ENCODE measurements around the gene BAK1. TPM values are rescaled to one million over a fixed set of nuclear protein-coding genes. Genes with fewer than 3 reads are reported as not detected.

BAK1 gene
- total and polyA plus RNA-seq, 2 of the 4 experiments (the other 2 are of a cell fraction), result 12.0 to 19.0 TPM

GRCh38 chr6:33576668-33577067 is 3.4 kb downstream of the BAK1 start:
- H3K4me3 ChIP-seq (ENCODE audit: insufficient read depth, low read depth, low read length), result no peak overlapping the region
- DNase-seq (no peak), ATAC-seq (ENCODE audit: low read depth) (no peak)
- in situ Hi-C loops (cut with MboI; ENCODE audit: low sequenced_read_pairs) (no loop called here), dilution Hi-C loops (cut with HindIII; ENCODE audit: low sequenced_read_pairs, unreplicated experiment) (no loop called here), intact Hi-C loops (cut with micrococcal nuclease) (no loop called here)
- H4K20me1 ChIP-seq (ENCODE audit: insufficient read depth, low read length), result peaks cover 3% of the 10 kb centered on the region; the same call in 1 of the 2 replicates
- H3K18ac ChIP-seq (ENCODE audit: low read depth, low read length), result no peak overlapping the region
- ChIA-PET CTCF (no interaction called here), POLR2A (ENCODE audit: unreplicated experiment) (no interaction called here)
- H2AK9ac ChIP-seq (replicated peaks; ENCODE audit: low read depth, low read length, poor library complexity), result no peak overlapping the region
- no peak overlapping the region for H2BK120ac ChIP-seq (ENCODE audit: low read depth, low read length)
- no peak overlapping the region for H3K14ac ChIP-seq (replicated peaks; ENCODE audit: low read depth, low read length)
- H3K36me3 ChIP-seq (ENCODE audit: control insufficient read depth, insufficient read depth, low read length), result peaks cover 28% of the 10 kb centered on the region
- no peak overlapping the region for H3K4me2 ChIP-seq (ENCODE audit: low read depth, low read length)
- no peak overlapping the region for H3K9ac ChIP-seq (ENCODE audit: low read depth, low read length)
- no peak overlapping the region for H2BK15ac ChIP-seq (ENCODE audit: low read depth, low read length)
- H2AFZ ChIP-seq (replicated peaks; ENCODE audit: low read length, poor library complexity), result no peak overlapping the region
- H3K4ac ChIP-seq (ENCODE audit: low read depth, low read length), result no peak overlapping the region
- no peak overlapping the region; the same call in 1 of the 2 replicates for H3K56ac ChIP-seq (ENCODE audit: extremely low read depth, insufficient read depth, low read length)
- WGBS, 2 experiments (ENCODE audit: extremely low coverage in 2 of 2, insufficient read length in 1 of 2), result 93% methylated on average over 7 of the region's 11 CpGs; no CpG with 5 or more reads in 1 of the 2 experiments
- H2BK20ac ChIP-seq (ENCODE audit: low read depth, low read length), result no peak overlapping the region
- H3K9me3 ChIP-seq (ENCODE audit: control insufficient read depth, insufficient read depth, low read length), result no peaks in the 10 kb centered on the region
- no peak overlapping the region for H2AK5ac ChIP-seq (ENCODE audit: low read depth, low read length)
- no peak overlapping the region for H4K91ac ChIP-seq (ENCODE audit: insufficient read depth, low read depth, low read length)
- no peak overlapping the region for H3K23ac ChIP-seq (ENCODE audit: low read depth, low read length)
- no peak overlapping the region for H4K5ac ChIP-seq (ENCODE audit: low read depth, low read length)
- H3K27me3 ChIP-seq (ENCODE audit: control insufficient read depth, insufficient read depth, low read length), result no peaks in the 10 kb centered on the region
- H3K27ac ChIP-seq (ENCODE audit: insufficient read depth, low read length), result no peak overlapping the region
- TF ChIP-seq SMC3 (IDR thresholded peaks at IDR 0.05; ENCODE audit: low read depth, low read length) (no peak), MAFK (IDR thresholded peaks at IDR 0.05; ENCODE audit: low read depth, low read length) (no peak), FOS (IDR thresholded peaks at IDR 0.05; ENCODE audit: low read depth, low read length) (no peak), RCOR1 (IDR thresholded peaks at IDR 0.05; ENCODE audit: insufficient replicate concordance, low read length) (no peak), ELK1 (IDR thresholded peaks at IDR 0.05; ENCODE audit: borderline replicate concordance, low read depth, low read length) (no peak), CEBPB (IDR thresholded peaks at IDR 0.05; ENCODE audit: low read depth, low read length) (no peak), NFE2L2 (IDR thresholded peaks at IDR 0.05; ENCODE audit: low read depth, low read length) (no peak), MAZ (IDR thresholded peaks at IDR 0.05; ENCODE audit: borderline replicate concordance, low read depth, low read length) (no peak), CTCF (conservative IDR thresholded peaks at IDR 0.05; ENCODE audit: low read depth, low read length) (no peak), RFX5 (IDR thresholded peaks at IDR 0.05; ENCODE audit: low read depth, low read length) (no peak), POLR2A (IDR thresholded peaks at IDR 0.05; ENCODE audit: low read depth, low read length) (no peak), MXI1 (IDR thresholded peaks at IDR 0.05; ENCODE audit: borderline replicate concordance, low read depth, low read length) (no peak), BHLHE40 (IDR thresholded peaks at IDR 0.05; ENCODE audit: low read depth, low read length) (no peak), CHD1 (IDR thresholded peaks at IDR 0.05; ENCODE audit: low read depth, low read length) (no peak), RAD21 (IDR thresholded peaks at IDR 0.05; ENCODE audit: low read length) (no peak)
- TF ChIP-seq, protein P1, sequence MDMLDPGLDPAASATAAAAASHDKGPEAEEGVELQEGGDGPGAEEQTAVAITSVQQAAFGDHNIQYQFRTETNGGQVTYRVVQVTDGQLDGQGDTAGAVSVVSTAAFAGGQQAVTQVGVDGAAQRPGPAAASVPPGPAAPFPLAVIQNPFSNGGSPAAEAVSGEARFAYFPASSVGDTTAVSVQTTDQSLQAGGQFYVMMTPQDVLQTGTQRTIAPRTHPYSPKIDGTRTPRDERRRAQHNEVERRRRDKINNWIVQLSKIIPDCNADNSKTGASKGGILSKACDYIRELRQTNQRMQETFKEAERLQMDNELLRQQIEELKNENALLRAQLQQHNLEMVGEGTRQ (IDR thresholded peaks at IDR 0.05; ENCODE audit: low read depth, low read length), result no peak
- H3K4me1 ChIP-seq (ENCODE audit: control insufficient read depth, insufficient read depth, low read length), result peaks cover 6% of the 10 kb centered on the region
- peaks cover 6% of the 10 kb centered on the region; the same call in 1 of the 2 replicates for H3K9me1 ChIP-seq (ENCODE audit: insufficient read depth, low read length)
- BruUV-seq (replicated peaks), result no TSS peak
- H4K8ac ChIP-seq (ENCODE audit: low read depth in 2 of 2, low read length in 2 of 2), result no peak overlapping the region
- peaks cover 11 to 38% of the 10 kb centered on the region in 2 experiments for H3K79me1 ChIP-seq (ENCODE audit: low read depth in 1 of 2, low read length in 2 of 2)
- no peak overlapping the region for H2BK5ac ChIP-seq (ENCODE audit: low read depth, low read length, poor library complexity, severe bottlenecking)
